ENCODE results near the gene ZNF850.

ZNF850 gene

GRCh38 chr19:36672368-36672767 is 100.2 kb downstream of the ZNF850 start:
- CTCF ChIA-PET, result interaction anchor here (0.9 kb wide), 1 partner anchor 9 kb away, joined by 4 read pairs; no protein-coding TSS in a partner anchor
- POLR2A ChIA-PET, result interaction anchor here (1.1 kb wide), 1 partner anchor 15 kb away, joined by 3 read pairs; the partner anchor contains the start of gene ZNF567
- TF ChIP-seq PRDM1 (tag by site-specific recombination; IDR thresholded peaks at IDR 0.05) (no peak), TRIM28 (IDR thresholded peaks at IDR 0.05; ENCODE audit: borderline replicate concordance, low read length) (no peak), ZNF792 (tag by site-specific recombination; IDR thresholded peaks at IDR 0.05) (no peak)
- Histone ChIP-seq H3K27ac (ENCODE audit: extremely low read depth, low read depth, low read length) (no peak overlapping the region), H3K4me1 (ENCODE audit: control insufficient read depth, insufficient read depth, low read length) (no peaks in the 10 kb centered on the region), H3K9me3 (ENCODE audit: control insufficient read depth, insufficient read depth, low read depth, low read length) (peaks cover 32% of the 10 kb centered on the region), H3K4me3 (ENCODE audit: low read depth, low read length) (no peak overlapping the region), H3K36me3 (ENCODE audit: control insufficient read depth in 2 of 2, insufficient read depth in 1 of 2, low read length in 2 of 2) (peaks cover 34 to 35% of the 10 kb centered on the region in 2 experiments)

GRCh38 chr19:36668646-36669045 is 104.0 kb downstream of the ZNF850 start:
- Histone ChIP-seq H3K27ac (ENCODE audit: extremely low read depth, low read depth, low read length) (no peak overlapping the region), H3K4me1 (ENCODE audit: control insufficient read depth, insufficient read depth, low read length) (peaks cover 3% of the 10 kb centered on the region; the same call in 1 of the 2 replicates), H3K9me3 (ENCODE audit: control insufficient read depth, insufficient read depth, low read depth, low read length) (peaks cover 29% of the 10 kb centered on the region), H3K4me3 (ENCODE audit: low read depth, low read length) (no peak overlapping the region), H3K36me3 (ENCODE audit: control insufficient read depth in 2 of 2, insufficient read depth in 1 of 2, low read length in 2 of 2) (peaks cover 35 to 42% of the 10 kb centered on the region in 2 experiments)
- ChIA-PET POLR2A (no interaction called here), CTCF (interaction anchor here (0.7 kb wide), 1 partner anchor 710 kb away, joined by 3 read pairs; no protein-coding TSS in a partner anchor)
- TF ChIP-seq, protein P1, sequence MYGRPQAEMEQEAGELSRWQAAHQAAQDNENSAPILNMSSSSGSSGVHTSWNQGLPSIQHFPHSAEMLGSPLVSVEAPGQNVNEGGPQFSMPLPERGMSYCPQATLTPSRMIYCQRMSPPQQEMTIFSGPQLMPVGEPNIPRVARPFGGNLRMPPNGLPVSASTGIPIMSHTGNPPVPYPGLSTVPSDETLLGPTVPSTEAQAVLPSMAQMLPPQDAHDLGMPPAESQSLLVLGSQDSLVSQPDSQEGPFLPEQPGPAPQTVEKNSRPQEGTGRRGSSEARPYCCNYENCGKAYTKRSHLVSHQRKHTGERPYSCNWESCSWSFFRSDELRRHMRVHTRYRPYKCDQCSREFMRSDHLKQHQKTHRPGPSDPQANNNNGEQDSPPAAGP (tag by site-specific recombination; IDR thresholded peaks at IDR 0.05), result no peak
- peak; percentile 62 for TF ChIP-seq ZNF133 (tag by site-specific recombination; IDR thresholded peaks at IDR 0.05)
- no peak for TF ChIP-seq ZNF366 (tag by site-specific recombination; conservative IDR thresholded peaks at IDR 0.05)
- 0 out of 2 replicates have a peak, but pooled peaks have one; percentile 1 for TF ChIP-seq RBAK (tag by site-specific recombination; IDR thresholded peaks at IDR 0.05)
- TF ChIP-seq ZNF184 (tag by site-specific recombination; IDR thresholded peaks at IDR 0.05), result no peak
- TF ChIP-seq ZNF600 (tag by site-specific recombination; IDR thresholded peaks at IDR 0.05), result peak; percentile 72; the same call in 1 of the 2 replicates
- TF ChIP-seq PRDM4 (tag by site-specific recombination; IDR thresholded peaks at IDR 0.05), result peak; percentile 68; the same call in 1 of the 2 replicates

- peak overlapping the region; percentile 79; the same call in 1 of the 2 replicates for H3K27ac ChIP-seq (ENCODE audit: extremely low read depth, low read depth, low read length)
- POLR2A ChIA-PET, result interaction anchor here (1.1 to 2.3 kb wide), 5 partner anchors 21 to 287 kb away, joined by 5 to 20 read pairs (median 8); partner anchors contain the start of genes ZFP14, ZNF260, ZNF345 and ZNF567
Measured at GRCh38 chr19:36665832-36666231, 106.8 kb downstream of the ZNF850 start.

More at GRCh38 chr19:36665832-36666231, 106.8 kb downstream of the ZNF850 start:
- Histone ChIP-seq H3K4me3 (ENCODE audit: low read depth, low read length) (peak overlapping the region; percentile 55), H3K36me3 (ENCODE audit: control insufficient read depth in 2 of 2, insufficient read depth in 1 of 2, low read length in 2 of 2) (peaks cover 32 to 52% of the 10 kb centered on the region in 2 experiments), H3K4me1 (ENCODE audit: control insufficient read depth, insufficient read depth, low read length) (peaks cover 3% of the 10 kb centered on the region; the same call in 1 of the 2 replicates), H3K9me3 (ENCODE audit: control insufficient read depth, insufficient read depth, low read depth, low read length) (peaks cover 24% of the 10 kb centered on the region)
- TF ChIP-seq ZNF16 (tag by site-specific recombination; IDR thresholded peaks at IDR 0.05; ENCODE audit: low read depth) (no peak), ZNF792 (tag by site-specific recombination; IDR thresholded peaks at IDR 0.05) (no peak), ZNF202 (tag by site-specific recombination; IDR thresholded peaks at IDR 0.05; ENCODE audit: borderline replicate concordance) (peak; percentile 42; the same call in 1 of the 2 replicates), ZNF501 (tag by site-specific recombination; IDR thresholded peaks at IDR 0.05) (no peak)
- TF ChIP-seq, protein P2, sequence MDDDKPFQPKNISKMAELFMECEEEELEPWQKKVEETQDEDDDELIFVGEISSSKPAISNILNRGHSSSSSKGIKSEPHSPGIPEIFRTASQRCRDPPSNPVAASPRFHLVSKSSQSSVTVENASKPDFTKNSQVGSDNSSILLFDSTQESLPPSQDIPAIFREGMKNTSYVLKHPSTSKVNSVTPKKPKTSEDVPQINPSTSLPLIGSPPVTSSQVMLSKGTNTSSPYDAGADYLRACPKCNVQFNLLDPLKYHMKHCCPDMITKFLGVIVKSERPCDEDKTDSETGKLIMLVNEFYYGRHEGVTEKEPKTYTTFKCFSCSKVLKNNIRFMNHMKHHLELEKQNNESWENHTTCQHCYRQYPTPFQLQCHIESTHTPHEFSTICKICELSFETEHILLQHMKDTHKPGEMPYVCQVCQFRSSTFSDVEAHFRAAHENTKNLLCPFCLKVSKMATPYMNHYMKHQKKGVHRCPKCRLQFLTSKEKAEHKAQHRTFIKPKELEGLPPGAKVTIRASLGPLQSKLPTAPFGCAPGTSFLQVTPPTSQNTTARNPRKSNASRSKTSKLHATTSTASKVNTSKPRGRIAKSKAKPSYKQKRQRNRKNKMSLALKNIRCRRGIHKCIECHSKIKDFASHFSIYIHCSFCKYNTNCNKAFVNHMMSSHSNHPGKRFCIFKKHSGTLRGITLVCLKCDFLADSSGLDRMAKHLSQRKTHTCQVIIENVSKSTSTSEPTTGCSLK (tag by site-specific recombination; IDR thresholded peaks at IDR 0.05), result peak; percentile 76; the same call in 1 of the 2 replicates
- TF ChIP-seq, protein P3, sequence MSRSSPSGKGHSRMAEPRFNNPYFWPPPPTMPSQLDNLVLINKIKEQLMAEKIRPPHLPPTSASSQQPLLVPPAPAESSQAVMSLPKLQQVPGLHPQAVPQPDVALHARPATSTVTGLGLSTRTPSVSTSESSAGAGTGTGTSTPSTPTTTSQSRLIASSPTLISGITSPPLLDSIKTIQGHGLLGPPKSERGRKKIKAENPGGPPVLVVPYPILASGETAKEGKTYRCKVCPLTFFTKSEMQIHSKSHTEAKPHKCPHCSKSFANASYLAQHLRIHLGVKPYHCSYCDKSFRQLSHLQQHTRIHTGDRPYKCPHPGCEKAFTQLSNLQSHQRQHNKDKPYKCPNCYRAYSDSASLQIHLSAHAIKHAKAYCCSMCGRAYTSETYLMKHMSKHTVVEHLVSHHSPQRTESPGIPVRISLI (tag by site-specific recombination; IDR thresholded peaks at IDR 0.05), result no peak
- TF ChIP-seq, protein P4, sequence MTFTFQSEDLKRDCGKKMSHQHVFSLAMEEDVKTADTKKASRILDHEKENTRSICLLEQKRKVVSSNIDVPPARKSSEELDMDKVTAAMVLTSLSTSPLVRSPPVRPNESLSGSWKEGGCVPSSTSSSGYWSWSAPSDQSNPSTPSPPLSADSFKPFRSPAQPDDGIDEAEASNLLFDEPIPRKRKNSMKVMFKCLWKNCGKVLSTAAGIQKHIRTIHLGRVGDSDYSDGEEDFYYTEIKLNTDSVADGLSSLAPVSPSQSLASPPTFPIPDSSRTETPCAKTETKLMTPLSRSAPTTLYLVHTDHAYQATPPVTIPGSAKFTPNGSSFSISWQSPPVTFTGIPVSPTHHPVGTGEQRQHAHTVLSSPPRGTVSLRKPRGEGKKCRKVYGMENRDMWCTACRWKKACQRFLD (tag by site-specific recombination; IDR thresholded peaks at IDR 0.05), result 0 out of 2 replicates have a peak, but pooled peaks have one; percentile 35
- CTCF ChIA-PET, result interaction anchor here (0.6 to 1.0 kb wide), 2 partner anchors 25 to 199 kb away, joined by 3 read pairs; no protein-coding TSS in a partner anchor

Measured in HEK293 (cell line).